RWPE1 (cell line): ENCODE data around the gene TWIST2.
A peak's percentile ranks its signal among the peaks of the same experiment; 100 is the strongest.

Experiments
- CTCF ChIA-PET: fragments of 350-600 bp; sonication (Branson Sonifier 250); formaldehyde crosslinking; extraction: SDS; loops from one replicate; lab custom pipeline; 2021; lab: Yijun Ruan, JAX
- POLR2A ChIA-PET: fragments of 400-600 bp; formaldehyde crosslinking; extraction: SDS; loops from one replicate; lab custom pipeline; 2020; ENCODE audit warnings: antibody characterized with exemption; ENCODE audit not compliant: low non-redundant PET; lab: Yijun Ruan, JAX
- DNase-seq: peaks from one replicate; pipeline ENCODE4 v3.0.0; 2012; ENCODE audit warnings: low spot score
- H3K27ac ChIP-seq: fragments of 450-650 bp; 2 replicates; pipeline ENCODE4 v1.5.1; 2017
- TF ChIP-seq, protein P1 (sequence below): fragments of 450-650 bp; conservative IDR thresholded peaks from 2 replicates; pipeline ENCODE4 v1.5.1; 2017; ENCODE audit warnings: low read depth, mild to moderate bottlenecking

Gene TWIST2

DNA sequence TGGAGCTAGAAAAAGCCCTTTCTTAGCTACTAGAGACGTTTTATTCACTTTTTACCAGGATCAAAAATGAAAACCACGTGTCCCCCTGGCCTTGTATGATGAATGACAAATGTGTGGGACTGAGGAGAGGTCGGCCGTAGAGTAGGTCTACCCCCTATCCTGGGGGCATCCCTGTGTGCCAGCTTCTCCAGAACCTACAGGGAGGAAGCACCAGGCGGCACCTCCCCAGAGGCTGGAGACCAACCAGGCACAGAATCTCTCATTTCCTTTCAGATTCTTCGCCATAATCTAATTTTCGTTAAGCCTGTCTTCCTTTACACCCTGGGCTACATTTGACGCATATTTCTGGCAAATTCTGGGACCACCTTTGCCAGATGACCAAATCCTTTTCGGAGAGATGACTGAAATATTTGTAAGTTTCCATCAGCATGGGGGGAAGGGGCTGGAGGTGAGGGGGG lies 15.9 kb downstream of the TWIST2 start:
- no peak for DNase-seq
- peak overlapping the region; percentile 94 for H3K27ac ChIP-seq
- ChIA-PET CTCF (interaction anchor here (1.0 kb wide), 1 partner anchor 15 kb away, joined by 3 read pairs; no protein-coding TSS in a partner anchor), POLR2A (no interaction called here)
- TF ChIP-seq, protein P1, sequence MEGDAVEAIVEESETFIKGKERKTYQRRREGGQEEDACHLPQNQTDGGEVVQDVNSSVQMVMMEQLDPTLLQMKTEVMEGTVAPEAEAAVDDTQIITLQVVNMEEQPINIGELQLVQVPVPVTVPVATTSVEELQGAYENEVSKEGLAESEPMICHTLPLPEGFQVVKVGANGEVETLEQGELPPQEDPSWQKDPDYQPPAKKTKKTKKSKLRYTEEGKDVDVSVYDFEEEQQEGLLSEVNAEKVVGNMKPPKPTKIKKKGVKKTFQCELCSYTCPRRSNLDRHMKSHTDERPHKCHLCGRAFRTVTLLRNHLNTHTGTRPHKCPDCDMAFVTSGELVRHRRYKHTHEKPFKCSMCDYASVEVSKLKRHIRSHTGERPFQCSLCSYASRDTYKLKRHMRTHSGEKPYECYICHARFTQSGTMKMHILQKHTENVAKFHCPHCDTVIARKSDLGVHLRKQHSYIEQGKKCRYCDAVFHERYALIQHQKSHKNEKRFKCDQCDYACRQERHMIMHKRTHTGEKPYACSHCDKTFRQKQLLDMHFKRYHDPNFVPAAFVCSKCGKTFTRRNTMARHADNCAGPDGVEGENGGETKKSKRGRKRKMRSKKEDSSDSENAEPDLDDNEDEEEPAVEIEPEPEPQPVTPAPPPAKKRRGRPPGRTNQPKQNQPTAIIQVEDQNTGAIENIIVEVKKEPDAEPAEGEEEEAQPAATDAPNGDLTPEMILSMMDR = no peak

DNA sequence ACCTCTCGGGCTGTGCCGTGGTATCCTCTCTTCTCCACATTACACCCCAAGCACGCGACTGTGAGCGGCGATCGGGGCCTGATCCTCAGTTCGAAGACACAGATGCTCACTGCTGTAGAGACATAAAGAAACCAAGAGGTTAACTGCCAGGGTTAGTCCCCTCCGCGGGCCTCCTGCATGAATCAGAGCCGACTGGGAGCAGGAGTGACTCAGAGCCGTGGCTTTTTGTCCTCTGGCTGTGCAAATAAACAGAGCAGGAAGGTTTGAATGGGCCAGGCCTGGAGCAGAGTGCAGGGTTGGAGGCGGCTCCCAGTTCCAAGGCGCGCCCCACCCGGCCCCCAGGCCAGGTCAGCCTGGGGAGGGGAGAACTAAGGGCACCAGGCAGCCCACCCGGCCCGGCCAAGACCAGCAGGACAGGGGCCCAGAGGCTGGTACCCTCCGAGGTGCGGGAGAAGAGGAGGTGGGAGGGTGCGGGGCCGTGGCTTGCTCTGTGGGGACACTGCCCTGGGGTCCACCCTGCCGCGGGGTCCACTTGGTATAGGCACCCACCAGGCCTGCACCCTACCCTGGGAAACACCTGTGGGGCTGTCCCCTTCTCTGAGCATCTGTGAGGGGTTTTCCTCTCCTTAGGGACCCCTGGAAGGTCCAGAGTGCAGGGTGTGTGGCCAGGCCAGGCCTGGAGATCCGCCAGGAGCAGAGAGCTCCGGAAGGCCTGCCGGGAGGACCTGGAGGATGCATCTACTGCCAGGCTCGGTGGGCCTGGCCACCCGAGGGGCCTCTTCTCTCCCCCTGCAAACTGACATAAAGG lies 16.5 kb downstream of the TWIST2 start:
- TF ChIP-seq, protein P1 = no peak
- peak overlapping the region; percentile 94 for H3K27ac ChIP-seq
- peak; percentile 98 for DNase-seq
- ChIA-PET POLR2A (no interaction called here), CTCF (interaction anchor here (0.6 kb wide), 1 partner anchor 277 kb away, joined by 3 read pairs; no protein-coding TSS in a partner anchor)

DNA sequence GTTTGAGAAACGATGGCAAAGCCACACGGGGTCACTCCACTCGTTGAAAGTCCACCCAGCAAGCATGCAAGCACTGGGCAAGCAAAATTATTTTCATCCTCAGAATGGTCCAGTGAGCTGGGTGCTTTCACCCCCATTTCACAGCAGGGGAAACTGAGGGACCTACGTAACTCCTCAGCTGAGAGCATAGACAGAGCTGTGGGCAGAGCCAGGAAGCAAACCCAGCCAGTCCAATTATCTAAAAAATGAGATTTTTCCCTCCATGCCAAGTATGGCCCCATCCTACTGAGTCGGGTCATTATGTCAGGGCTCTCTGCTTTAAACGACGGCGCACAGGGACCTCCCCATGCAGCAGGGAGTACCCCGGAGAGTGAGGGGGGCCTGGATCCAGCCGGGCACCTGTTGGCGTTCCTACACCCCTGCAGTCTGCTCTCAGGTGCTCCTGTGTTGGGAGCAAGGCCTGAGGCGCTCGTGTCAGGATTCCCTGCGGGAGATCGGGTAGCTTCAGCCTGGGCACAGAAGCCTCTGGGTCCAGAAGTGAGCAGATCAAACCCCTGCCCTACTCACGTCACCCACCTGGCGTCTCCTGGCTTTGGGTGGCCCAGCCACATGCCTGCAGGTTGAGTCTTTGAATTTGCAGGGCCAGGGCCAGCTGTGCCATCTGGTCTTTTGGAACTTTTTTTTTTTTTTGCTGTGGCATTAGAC lies 17.3 kb downstream of the TWIST2 start:
- DNase-seq = no peak

DNA sequence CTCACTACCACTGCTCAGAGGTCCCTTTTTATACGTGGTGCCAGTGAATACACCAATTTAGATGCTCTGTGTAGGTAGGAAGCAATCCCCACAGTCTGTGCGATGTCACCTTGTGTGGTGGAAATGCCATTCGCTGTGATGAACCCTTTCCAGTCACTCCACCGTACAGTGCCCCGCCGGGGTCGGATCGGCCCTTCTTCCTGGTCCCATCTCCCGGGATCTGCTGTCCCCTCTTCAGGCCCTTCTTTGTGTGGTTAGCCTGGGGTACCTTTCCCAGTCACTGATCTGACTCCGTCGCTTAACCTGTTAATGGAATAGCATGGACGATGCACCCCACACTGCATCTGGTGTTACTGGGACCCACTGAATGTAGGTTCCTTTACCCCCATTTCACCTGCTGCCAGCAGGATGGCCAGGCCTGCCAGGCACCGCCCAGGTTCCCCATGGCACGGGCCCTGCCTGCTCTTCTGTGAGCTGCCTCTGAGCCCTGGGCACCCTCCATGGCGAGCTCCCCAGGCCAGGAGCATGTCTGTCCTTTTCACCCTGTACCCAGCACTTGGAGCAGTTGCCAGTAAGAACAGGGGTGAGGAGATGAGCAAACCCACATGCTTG lies 18.0 kb downstream of the TWIST2 start:
- peak overlapping the region; percentile 94 for H3K27ac ChIP-seq
- DNase-seq = no peak
- POLR2A ChIA-PET = no interaction called here
- TF ChIP-seq, protein P1 = no peak
- CTCF ChIA-PET = no interaction called here

More for the DNA sequence above, 17.3 kb downstream of the TWIST2 start:
- ChIA-PET POLR2A (no interaction called here), CTCF (interaction anchor here (0.6 kb wide), 1 partner anchor 278 kb away, joined by 3 read pairs; no protein-coding TSS in a partner anchor)
- peak overlapping the region; percentile 94 for H3K27ac ChIP-seq
- TF ChIP-seq, protein P1 = no peak

DNA sequence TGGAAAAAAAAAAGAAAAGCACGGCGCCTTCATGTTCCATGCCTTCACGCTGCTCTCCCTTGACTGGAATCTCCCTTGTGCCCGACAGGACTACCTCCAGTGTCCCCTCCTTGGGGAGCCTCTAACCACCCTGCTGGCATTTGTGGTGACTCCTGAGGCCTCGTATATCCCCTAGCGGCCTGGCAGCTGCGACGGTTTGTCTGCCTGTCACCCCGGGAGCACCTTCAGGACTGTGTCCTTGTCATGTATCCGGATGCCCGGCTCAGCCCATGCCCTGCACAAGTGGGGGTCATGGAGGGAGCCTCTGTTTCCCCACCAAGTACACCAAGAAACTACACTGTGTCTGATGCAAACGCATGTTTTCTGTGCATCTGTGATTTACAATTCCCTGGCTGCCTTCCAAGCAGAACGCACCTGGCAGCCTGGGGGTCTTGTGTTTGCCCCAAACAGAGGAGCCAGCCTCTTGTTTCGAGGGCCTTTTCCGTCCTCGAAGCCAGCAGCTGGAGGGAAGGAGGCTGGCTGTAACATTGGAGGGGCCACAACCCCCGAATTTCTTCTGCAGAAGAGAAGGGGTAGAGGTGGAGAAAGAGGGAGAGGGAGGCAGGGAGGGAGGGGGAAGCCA lies 18.9 kb downstream of the TWIST2 start:
- peak overlapping the region; percentile 94 for H3K27ac ChIP-seq
- TF ChIP-seq, protein P1 = no peak
- POLR2A ChIA-PET = no interaction called here
- DNase-seq = no peak
- CTCF ChIA-PET = no interaction called here
